Activated CD8-positive, alpha-beta memory T cell treated with anti-CD3 and anti-CD28 coated beads, Interleukin-2, amount 10 ng/mL, durations not matched to agents 7 days and 5 days (primary cell): ENCODE results near the gene SLC25A53. TPM values are rescaled to one million over a fixed set of nuclear protein-coding genes. Genes with fewer than 3 reads are reported as not detected.
A peak's percentile ranks its signal among the peaks of the same experiment; 100 is the strongest.

Experiments used
- ATAC-seq: fragments of 150-1000 bp; cut with Tn5 transposase; one replicate; pipeline ENCODE4 v1.10.0; 2021; ENCODE audit warnings: moderate library complexity
- CTCF ChIA-PET: fragments of 350-600 bp; sonication (Branson Sonifier 250); formaldehyde crosslinking; loops from one replicate; lab custom pipeline; 2021; ENCODE audit warnings: antibody characterized with exemption; lab: Charles Lee
- DNase-seq: peaks from one replicate; pipeline ENCODE4 v3.0.0-alpha.2; 2020
- H3K27ac Mint-ChIP-seq: one replicate; pipeline ENCODE4 v1.8.0; 2021; ENCODE audit warnings: mild to moderate bottlenecking, mixed read lengths
- H3K27me3 Mint-ChIP-seq: one replicate; pipeline ENCODE4 v1.8.0; 2021; ENCODE audit warnings: mixed read lengths
- H3K36me3 Mint-ChIP-seq: one replicate; pipeline ENCODE4 v1.8.0; 2021; ENCODE audit warnings: mild to moderate bottlenecking, mixed read lengths
- H3K4me1 Mint-ChIP-seq: one replicate; pipeline ENCODE4 v1.8.0; 2021; ENCODE audit warnings: mixed read lengths
- H3K4me3 Mint-ChIP-seq: one replicate; pipeline ENCODE4 v1.8.0; 2021; ENCODE audit warnings: mild to moderate bottlenecking, moderate library complexity, mixed read lengths
- H3K9me3 Mint-ChIP-seq: one replicate; pipeline ENCODE4 v1.8.0; 2022; ENCODE audit warnings: low read depth, mixed read lengths
- total RNA-seq, 2 experiments: library from RNA; stranded (reverse); gene quantifications; one replicate each; pipeline ENCODE4 v1.2.3, GENCODE V29; 2021

Gene SLC25A53
- total RNA-seq, 2 experiments from 2014 or later, result 7.4 to 9.6 TPM

DNA sequence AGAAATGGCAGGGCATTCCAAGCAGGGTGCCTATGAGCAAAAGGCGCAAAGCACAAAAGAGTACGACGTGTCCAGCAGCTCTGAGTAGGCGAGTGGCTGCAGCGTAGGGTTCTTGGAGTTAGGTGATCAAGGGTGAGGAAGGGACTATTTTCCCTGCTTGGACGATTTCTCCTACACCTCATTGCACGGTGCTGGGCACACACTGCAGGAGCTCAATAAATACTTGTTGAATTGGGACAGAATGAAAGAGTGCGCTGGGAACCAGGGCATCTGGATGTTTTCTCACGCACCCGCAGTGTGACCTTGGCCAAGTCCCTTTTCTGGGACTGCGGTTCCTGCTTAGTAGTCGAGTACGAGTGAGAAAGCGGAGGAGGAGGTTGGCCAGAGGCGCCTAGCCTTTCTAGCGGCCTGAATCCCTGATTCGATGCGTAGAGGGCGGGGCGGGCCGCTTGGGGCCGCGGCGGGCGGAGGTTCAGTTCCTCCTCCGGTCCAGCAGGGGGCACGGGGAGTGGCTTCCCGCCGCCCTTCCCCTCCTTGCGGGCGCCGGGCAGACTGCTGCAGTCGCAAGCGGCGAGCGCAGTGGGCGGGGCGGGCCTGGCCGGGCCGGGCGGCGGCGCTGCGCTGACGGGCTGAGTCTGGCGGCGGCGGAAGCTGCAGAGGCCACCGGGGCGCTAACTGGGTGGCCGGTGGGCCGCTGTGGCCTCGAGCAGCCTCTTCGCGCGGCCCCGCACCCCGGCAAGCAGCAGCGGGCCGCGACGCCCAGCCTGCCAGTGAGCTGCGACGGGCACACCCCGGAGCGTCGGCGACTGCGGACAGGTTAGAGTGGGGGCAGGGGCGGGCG, 9.3 kb upstream of the SLC25A53 start, which contains the start of gene FAM199X:
FAM199X (plus strand) TSS at position 560 of the 841 bp plus-strand sequence. CDS start 333 bp downstream, outside the sequence.
- H3K27ac Mint-ChIP-seq, result peak within 1 kb of the TSS; percentile 82
- peak within 1 kb of the TSS; percentile 76 for H3K4me3 Mint-ChIP-seq
- H3K27me3 Mint-ChIP-seq, result no peaks in the 10 kb centered on the region
- no peaks in the 10 kb centered on the region for H3K9me3 Mint-ChIP-seq
- peaks cover 32% of the 10 kb centered on the region for H3K4me1 Mint-ChIP-seq
- peaks cover 1% of the 10 kb centered on the region for H3K36me3 Mint-ChIP-seq
- ATAC-seq (peak; percentile 96), DNase-seq (peak; percentile 89)
- CTCF ChIA-PET, result interaction anchor here (0.9 to 2.7 kb wide), 4 partner anchors 9 to 55 kb away, joined by 3 to 14 read pairs (median 4); partner anchors contain the start of gene SLC25A53

DNA sequence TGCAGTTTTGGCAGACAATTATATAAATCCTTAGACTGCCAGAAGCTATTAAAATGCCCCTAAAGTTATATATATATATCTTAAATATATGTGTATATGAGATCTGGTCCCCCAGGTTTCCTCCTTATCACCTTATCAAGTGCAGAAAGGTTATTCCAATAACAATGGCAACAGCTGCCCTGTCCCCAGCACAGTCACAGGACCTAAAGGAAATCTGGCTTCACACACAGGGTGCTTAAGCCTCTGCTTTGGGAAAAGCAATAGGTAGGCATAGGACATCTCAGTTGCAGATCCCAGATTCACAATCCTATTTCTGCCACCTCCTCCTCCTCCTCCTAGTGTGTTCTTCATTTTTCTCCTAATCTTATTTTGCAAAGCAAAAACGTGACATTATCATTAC, 5.8 kb downstream of the SLC25A53 start:
- no peaks in the 10 kb centered on the region for H3K36me3 Mint-ChIP-seq
- H3K4me3 Mint-ChIP-seq, result no peak overlapping the region
- ATAC-seq (no peak), DNase-seq (no peak)
- H3K4me1 Mint-ChIP-seq, result peaks cover 7% of the 10 kb centered on the region
- CTCF ChIA-PET, result no interaction called here
- no peaks in the 10 kb centered on the region for H3K27me3 Mint-ChIP-seq
- no peak overlapping the region for H3K27ac Mint-ChIP-seq
- no peaks in the 10 kb centered on the region for H3K9me3 Mint-ChIP-seq

DNA sequence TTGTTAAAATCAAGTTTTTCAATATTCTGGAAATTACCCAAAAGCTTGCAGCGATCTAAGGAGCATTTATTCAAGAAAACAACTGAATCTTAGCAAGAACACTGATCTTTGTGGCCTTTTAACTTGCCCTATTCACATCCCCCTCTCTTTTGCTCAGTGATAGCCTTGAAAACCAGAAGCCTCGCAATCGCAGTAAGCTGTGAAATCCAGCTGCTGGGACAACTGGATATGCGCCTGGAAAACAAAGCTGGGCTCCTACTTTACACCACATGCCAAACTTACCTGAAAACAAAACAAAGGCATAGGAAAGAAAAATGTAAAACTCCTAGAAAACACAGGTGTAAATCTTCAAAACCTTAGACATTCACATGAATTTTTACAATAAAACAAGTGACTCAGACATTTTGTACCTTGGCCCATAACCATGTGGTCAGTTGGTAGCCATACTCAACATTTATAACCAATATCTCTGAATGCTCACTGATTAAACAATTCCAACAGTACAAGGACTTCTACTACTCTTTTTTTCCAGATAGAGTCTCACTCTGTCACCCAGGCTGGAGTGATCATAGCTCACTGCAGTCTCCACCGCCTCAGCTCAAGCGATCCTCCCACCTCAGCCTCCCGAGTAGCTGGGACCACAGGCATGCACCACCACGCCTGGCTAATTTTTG, 15.6 kb downstream of the SLC25A53 start:
- no peaks in the 10 kb centered on the region for H3K9me3 Mint-ChIP-seq
- CTCF ChIA-PET, result no interaction called here

DNA sequence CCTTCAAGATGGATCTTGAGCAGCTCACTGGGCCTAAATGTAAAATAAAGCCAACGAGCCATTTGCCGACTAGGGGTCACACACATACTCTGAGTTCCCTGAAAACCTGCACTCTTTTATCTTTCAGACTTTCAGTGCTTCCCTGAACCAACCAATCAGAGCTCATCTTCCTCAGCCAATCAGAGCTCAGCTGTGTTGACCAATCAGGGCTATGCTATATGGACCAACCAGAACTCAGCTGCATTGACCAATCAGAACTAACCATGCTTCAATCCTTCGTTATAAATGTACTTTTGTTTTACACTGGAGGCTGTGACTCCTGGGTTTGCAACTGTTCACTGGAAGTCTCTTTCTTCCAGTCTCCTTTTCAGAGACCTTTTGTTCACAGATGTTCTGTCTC, 19.3 kb downstream of the SLC25A53 start:
- CTCF ChIA-PET, result interaction anchor here (0.9 to 2.2 kb wide), 4 partner anchors 12 to 292 kb away, joined by 3 to 10 read pairs (median 6); no protein-coding TSS in a partner anchor
- Mint-ChIP-seq H3K4me3 (no peak overlapping the region), H3K36me3 (no peaks in the 10 kb centered on the region), H3K4me1 (peaks cover 22% of the 10 kb centered on the region), H3K9me3 (no peaks in the 10 kb centered on the region), H3K27ac (no peak overlapping the region), H3K27me3 (no peaks in the 10 kb centered on the region)
- DNase-seq (no peak), ATAC-seq (no peak)

More for the DNA sequence above, 15.6 kb downstream of the SLC25A53 start:
- no peak for DNase-seq
- ATAC-seq, result no peak
- no peaks in the 10 kb centered on the region for H3K36me3 Mint-ChIP-seq
- peaks cover 5% of the 10 kb centered on the region for H3K4me1 Mint-ChIP-seq
- no peak overlapping the region for H3K27ac Mint-ChIP-seq
- H3K4me3 Mint-ChIP-seq, result no peak overlapping the region
- no peaks in the 10 kb centered on the region for H3K27me3 Mint-ChIP-seq

DNA sequence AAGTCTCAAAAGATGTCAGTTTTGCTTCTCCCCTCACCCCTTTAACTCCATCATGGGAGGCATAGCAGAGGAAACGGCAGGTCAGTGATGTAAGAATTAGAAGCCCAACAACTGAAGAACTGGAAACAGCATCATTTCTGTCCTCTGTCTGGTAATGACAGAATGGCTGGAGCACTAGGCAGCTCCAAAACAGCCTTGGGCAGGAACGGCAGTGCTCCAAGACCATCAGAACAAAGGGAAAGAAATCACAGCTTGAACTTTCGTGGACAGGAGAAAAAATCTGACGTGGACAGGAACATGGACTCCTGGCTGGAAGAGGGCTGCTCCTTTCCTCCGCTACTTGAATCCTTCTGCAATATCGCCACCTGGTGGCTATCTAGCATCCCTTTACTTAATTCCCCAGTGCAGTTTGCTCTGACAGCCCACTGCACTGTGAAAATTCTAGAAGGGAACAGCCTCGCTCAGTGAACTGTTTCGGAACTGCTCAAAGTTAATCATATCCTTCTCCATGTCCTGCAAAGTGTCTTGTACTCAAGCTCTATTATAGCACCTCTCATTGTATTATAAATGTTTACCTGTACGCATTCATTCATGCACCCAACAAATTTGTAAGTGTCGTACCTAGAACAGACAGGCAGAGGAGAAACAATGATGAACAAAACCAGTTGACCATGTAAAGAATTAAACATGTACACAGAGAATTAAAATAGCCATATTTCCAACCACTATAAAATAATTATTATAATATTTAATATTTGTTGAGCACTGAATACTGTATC, 20.4 kb downstream of the SLC25A53 start:
- no peaks in the 10 kb centered on the region for H3K36me3 Mint-ChIP-seq
- H3K4me3 Mint-ChIP-seq, result no peak overlapping the region
- no peaks in the 10 kb centered on the region for H3K9me3 Mint-ChIP-seq
- H3K27me3 Mint-ChIP-seq, result no peaks in the 10 kb centered on the region
- H3K27ac Mint-ChIP-seq, result no peak overlapping the region
- CTCF ChIA-PET, result interaction anchor here (0.7 to 2.2 kb wide), 9 partner anchors 11 to 305 kb away, joined by 3 to 10 read pairs (median 6); partner anchors contain the start of gene RAB9B
- ATAC-seq (peak; percentile 74), DNase-seq (peak; percentile 60)
- peaks cover 22% of the 10 kb centered on the region for H3K4me1 Mint-ChIP-seq

DNA sequence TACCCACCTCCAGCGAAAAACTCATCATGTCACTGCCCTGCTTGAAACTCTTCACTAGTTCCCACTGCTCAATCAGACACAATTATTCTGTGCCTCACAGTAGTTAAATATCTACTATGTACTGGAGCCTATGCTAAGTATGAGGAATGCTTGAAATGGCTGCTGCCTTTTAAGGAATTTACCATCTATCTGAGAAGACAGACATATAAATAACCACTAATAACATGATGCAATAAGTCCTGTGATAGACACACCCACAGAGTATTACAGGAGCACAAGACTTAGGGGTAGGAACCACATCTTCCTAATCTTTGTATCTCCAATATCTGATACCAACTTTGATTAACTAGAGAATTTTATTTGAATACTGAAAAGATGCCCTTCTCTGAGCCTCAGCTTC, 21.1 kb downstream of the SLC25A53 start:
- no peak overlapping the region for H3K4me3 Mint-ChIP-seq
- ATAC-seq (no peak), DNase-seq (no peak)
- peak overlapping the region; percentile 17 for H3K27ac Mint-ChIP-seq
- H3K9me3 Mint-ChIP-seq, result no peaks in the 10 kb centered on the region
- CTCF ChIA-PET, result interaction anchor here (0.7 to 2.2 kb wide), 9 partner anchors 11 to 304 kb away, joined by 3 to 10 read pairs (median 6); partner anchors contain the start of genes FAM199X and RAB9B
- H3K36me3 Mint-ChIP-seq, result no peaks in the 10 kb centered on the region
- H3K4me1 Mint-ChIP-seq, result peaks cover 22% of the 10 kb centered on the region
- H3K27me3 Mint-ChIP-seq, result no peaks in the 10 kb centered on the region

DNA sequence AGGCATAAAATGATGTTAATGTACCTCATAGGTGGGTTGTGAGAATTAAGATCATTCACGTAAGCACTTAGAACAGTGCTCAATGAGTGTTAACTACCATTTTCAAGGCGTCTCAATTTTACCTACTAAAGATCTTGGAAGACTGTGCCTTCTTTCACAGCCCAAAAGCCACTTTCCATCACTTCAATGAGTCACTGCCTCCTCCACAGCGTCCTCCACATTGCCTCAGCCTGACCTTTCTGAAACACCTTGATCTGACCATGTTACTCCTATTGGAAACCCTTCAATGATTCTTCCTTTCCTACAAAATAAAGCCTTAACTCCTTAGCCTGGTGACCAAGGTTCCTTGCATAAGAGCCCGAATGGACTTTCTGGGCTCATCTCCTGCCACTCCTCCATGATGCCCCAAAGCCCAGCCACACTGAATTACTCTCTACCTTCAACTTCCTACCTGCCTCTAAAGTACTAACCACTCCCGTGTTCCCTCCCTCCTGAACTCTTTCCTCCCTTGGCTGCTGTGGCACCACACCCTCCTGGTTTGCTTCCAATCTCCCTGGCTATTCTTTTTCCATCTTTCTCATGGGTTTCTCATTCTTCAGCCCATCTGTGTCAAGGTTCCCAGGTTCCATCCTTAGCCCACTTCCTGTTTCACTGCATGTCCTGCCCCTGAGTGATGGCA, 22.1 kb downstream of the SLC25A53 start:
- Mint-ChIP-seq H3K4me3 (no peak overlapping the region), H3K27ac (peak overlapping the region; percentile 61), H3K4me1 (peaks cover 22% of the 10 kb centered on the region), H3K9me3 (no peaks in the 10 kb centered on the region), H3K36me3 (no peaks in the 10 kb centered on the region), H3K27me3 (no peaks in the 10 kb centered on the region)
- ATAC-seq (no peak), DNase-seq (no peak)
- CTCF ChIA-PET, result interaction anchor here (1.0 kb wide), 1 partner anchor 31 kb away, joined by 3 read pairs; the partner anchor contains the start of gene FAM199X

DNA sequence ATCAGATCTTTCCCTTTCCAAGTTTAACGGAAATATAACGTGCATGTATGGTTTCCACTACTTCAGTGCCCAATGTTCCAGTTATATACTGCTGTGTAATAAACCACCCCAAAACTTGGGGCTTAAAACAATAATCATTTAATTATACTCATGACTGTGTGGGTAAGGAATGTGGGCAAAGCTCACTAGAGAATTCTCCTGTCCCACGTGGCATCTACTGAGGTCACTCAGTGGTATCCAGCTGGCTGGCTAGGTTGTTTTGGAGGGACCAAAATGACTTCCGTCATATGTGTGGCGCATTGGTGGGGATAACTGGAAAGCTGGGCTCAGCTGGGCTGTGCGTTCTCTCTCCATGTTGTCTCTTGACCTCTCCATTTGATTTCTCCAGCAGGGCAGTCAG, 26.0 kb downstream of the SLC25A53 start:
- H3K27me3 Mint-ChIP-seq, result no peaks in the 10 kb centered on the region
- DNase-seq, result no peak
- peaks cover 2% of the 10 kb centered on the region for H3K36me3 Mint-ChIP-seq
- peaks cover 17% of the 10 kb centered on the region for H3K4me1 Mint-ChIP-seq
- no peak overlapping the region for H3K27ac Mint-ChIP-seq
- no peak overlapping the region for H3K4me3 Mint-ChIP-seq
- CTCF ChIA-PET, result interaction anchor here (2.7 kb wide), 1 partner anchor 17 kb away, joined by 7 read pairs; no protein-coding TSS in a partner anchor
- no peak for ATAC-seq
- no peaks in the 10 kb centered on the region for H3K9me3 Mint-ChIP-seq

DNA sequence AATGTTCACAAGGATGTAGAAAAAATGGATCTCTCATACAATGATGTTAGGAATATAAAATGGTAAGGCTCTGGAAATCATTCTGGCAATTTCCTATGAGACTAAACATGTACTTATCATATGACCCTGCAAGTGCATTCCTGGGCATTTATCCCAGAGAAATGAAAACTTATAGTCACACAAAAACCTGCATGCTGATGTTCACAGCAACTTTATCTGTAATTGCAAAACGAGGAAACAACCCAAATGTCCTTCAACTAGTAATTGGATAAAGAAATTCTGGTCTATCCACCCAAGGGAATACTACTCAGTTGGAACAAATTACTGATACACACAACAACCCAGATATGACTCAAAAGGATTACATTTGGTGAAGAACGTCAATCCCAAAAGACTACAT, 30.0 kb downstream of the SLC25A53 start:
- Mint-ChIP-seq H3K27ac (no peak overlapping the region), H3K4me3 (no peak overlapping the region), H3K9me3 (no peaks in the 10 kb centered on the region), H3K36me3 (peaks cover 2% of the 10 kb centered on the region), H3K4me1 (peaks cover 19% of the 10 kb centered on the region), H3K27me3 (no peaks in the 10 kb centered on the region)
- CTCF ChIA-PET, result interaction anchor here (1.0 kb wide), 1 partner anchor 13 kb away, joined by 3 read pairs; no protein-coding TSS in a partner anchor
- no peak for DNase-seq
- no peak for ATAC-seq

DNA sequence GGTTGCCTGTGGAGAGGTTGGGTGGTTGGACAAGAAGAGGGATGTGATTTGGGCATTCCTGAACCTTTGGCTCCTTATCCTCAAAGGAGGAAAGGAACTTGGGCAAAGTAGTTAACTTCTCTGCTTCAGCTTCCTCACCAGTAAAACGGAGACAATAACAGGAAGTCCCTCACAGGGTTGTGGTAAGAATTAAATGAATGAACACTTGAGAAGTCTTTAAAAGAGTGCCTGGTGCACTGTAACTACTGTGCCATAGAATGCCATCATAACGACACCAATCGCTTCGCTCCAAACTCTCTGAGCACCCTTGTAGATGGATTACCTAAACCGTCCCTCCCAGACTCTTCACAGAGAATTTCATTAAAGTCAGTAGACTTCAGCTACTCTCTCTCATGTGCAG, 34.0 kb downstream of the SLC25A53 start:
- Mint-ChIP-seq H3K27me3 (no peaks in the 10 kb centered on the region), H3K9me3 (no peaks in the 10 kb centered on the region), H3K4me3 (peak overlapping the region; percentile 25), H3K27ac (peak overlapping the region; percentile 80), H3K4me1 (peaks cover 32% of the 10 kb centered on the region), H3K36me3 (no peaks in the 10 kb centered on the region)
- peak; percentile 83 for ATAC-seq
- DNase-seq, result no peak
- CTCF ChIA-PET, result interaction anchor here (0.7 to 3.2 kb wide), 6 partner anchors 9 to 205 kb away, joined by 3 to 10 read pairs (median 6); partner anchors contain the start of gene ZCCHC18

DNA sequence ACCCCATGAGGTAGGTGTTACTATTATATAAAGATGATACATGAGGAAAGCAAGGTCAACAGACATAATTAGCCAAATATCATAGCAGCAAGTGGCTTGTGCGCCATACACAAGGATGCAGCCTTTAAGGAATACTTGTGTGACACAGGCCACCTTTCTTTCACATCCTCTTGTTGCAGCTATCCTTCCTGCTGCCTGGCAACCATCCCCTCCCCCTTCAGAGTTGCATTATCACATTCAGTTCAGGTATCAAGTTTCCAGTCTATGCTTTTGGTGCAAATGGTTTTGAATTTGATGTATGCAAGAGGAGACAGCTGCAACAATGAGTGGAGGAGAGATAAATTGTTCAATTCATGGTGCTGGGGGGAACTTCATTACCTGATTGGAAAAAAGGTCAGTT, 38.0 kb downstream of the SLC25A53 start:
- Mint-ChIP-seq H3K27ac (no peak overlapping the region), H3K4me3 (no peak overlapping the region), H3K9me3 (no peaks in the 10 kb centered on the region), H3K36me3 (no peaks in the 10 kb centered on the region), H3K27me3 (no peaks in the 10 kb centered on the region), H3K4me1 (peaks cover 34% of the 10 kb centered on the region)
- CTCF ChIA-PET, result no interaction called here
- DNase-seq (no peak), ATAC-seq (no peak)

DNA sequence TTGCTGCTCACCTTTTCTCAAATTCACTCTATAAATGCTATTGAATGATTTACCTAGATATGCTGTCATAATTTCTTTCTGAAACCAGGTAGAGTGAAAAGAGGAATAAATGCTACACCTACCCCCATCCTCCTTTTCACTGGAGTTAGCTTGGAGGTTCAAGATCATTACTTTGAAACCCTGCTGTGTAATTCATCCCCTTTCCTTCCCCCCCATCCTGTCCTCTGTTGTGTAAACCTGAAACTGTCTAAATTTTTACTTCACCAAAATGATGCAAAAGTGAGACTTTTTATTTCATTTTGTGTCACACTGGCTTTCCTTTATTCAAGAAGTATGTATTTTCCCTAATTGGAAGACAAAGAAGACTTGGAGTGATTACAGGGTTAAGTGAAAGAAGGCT, 39.0 kb downstream of the SLC25A53 start:
- DNase-seq (no peak), ATAC-seq (no peak)
- H3K9me3 Mint-ChIP-seq, result no peaks in the 10 kb centered on the region
- H3K4me1 Mint-ChIP-seq, result peaks cover 31% of the 10 kb centered on the region
- CTCF ChIA-PET, result no interaction called here
- no peak overlapping the region for H3K27ac Mint-ChIP-seq
- H3K4me3 Mint-ChIP-seq, result no peak overlapping the region
- no peaks in the 10 kb centered on the region for H3K36me3 Mint-ChIP-seq
- no peaks in the 10 kb centered on the region for H3K27me3 Mint-ChIP-seq
